Omental fat pad (tissue), 4 donors: ENCODE measurements around the gene SPATA31E1. TPM values are rescaled to one million over a fixed set of nuclear protein-coding genes. Genes with fewer than 3 reads are reported as not detected.

Experiments
- ATAC-seq: fragments of 150-250 bp; one replicate; pipeline ENCODE4 v1.9.1; 2016; ENCODE audit warnings: mild to moderate bottlenecking, moderate library complexity; ENCODE audit not compliant: low FRiP score
- DNase-seq: peaks from one replicate; pipeline ENCODE4 v3.0.0-alpha.2; 2019; ENCODE audit warnings: low spot score
- total RNA-seq, 4 donors: library from RNA; depleted of rRNA; stranded (reverse); fragments of >200 nt; gene quantifications; one replicate each; pipeline ENCODE4 v1.1.0, GENCODE V29; 2016
- TF ChIP-seq, protein P1 (sequence below), 3 donors: fragments of 450-650 bp; IDR thresholded peaks; one replicate each; pipeline ENCODE4 v1.5.1; 2016 to 2017; ENCODE audit warnings: antibody characterized with exemption in 3 of 3, mild to moderate bottlenecking in 3 of 3, moderate library complexity in 2 of 3

SPATA31E1 gene
- total RNA-seq, 4 donors from 2014 or later = not detected

DNA sequence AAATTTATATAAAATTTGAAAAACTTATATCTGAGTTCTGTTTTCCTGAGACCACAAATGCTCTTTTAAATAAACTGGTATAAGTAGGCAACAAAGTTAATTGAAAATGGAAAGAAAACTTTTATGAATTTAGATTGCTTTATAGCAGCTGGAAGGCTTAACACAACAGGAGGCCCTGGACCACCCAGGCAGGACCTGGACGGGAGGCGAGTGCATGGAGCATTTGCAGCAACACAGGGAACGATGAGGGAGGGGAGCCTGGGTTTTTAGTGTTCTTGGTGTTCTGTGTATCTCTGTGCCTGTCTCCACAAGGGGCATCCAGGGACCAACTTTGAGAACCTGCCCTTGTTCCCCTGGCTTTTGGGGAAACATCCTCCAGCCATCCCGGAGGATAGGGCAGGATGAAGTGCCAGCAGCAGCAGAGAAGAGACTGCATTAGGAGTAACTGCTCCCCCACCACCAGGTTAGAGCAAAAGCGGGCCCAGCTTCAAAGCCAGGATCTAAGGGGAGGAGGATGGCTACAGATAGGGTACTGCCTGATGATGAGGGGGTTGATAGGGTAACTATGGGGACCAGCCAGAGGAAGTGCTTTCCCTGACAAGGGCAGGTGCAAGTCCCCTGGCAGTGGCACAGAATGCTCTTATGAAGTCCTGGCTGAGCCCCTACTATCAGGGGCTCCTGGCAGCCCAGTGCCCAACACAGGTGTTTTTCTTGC is 6.7 kb upstream of the SPATA31E1 start:
- DNase-seq = no peak
- no peak for ATAC-seq
- TF ChIP-seq, protein P1, sequence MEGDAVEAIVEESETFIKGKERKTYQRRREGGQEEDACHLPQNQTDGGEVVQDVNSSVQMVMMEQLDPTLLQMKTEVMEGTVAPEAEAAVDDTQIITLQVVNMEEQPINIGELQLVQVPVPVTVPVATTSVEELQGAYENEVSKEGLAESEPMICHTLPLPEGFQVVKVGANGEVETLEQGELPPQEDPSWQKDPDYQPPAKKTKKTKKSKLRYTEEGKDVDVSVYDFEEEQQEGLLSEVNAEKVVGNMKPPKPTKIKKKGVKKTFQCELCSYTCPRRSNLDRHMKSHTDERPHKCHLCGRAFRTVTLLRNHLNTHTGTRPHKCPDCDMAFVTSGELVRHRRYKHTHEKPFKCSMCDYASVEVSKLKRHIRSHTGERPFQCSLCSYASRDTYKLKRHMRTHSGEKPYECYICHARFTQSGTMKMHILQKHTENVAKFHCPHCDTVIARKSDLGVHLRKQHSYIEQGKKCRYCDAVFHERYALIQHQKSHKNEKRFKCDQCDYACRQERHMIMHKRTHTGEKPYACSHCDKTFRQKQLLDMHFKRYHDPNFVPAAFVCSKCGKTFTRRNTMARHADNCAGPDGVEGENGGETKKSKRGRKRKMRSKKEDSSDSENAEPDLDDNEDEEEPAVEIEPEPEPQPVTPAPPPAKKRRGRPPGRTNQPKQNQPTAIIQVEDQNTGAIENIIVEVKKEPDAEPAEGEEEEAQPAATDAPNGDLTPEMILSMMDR (IDR thresholded peaks at IDR 0.05) = no peak

DNA sequence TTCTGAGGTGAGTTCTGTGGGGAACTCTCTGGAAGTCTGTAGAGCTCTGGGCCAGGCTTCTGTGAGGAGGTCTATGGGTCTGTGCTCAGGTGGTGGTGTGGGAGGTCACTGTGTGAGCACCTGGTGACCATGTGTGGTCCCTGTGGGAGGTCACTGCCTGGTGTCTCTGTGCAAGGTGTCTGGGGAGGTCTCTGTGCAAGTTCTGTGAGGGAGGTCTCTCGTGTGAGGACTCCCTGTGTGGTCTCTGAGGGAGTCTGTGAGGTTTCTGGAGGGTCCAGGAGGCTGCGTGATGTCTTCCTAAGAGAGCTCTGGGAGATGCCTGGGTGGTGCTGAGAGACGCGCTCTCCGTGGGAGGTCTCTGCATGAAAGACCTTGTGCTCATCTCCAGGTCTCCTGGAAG is 6.0 kb upstream of the SPATA31E1 start:
- DNase-seq = no peak
- ATAC-seq = no peak
- TF ChIP-seq, protein P1 (IDR thresholded peaks at IDR 0.05) = no peak

- TF ChIP-seq, protein P1 (IDR thresholded peaks at IDR 0.05) = no peak
- DNase-seq = no peak
- no peak for ATAC-seq
Observed at GRCh38 chr9:87878989-87879511, 3.6 kb upstream of the SPATA31E1 start.

GRCh38 chr9:87880116-87880515 is 2.6 kb upstream of the SPATA31E1 start:
- TF ChIP-seq, protein P1 (IDR thresholded peaks at IDR 0.05) = no peak
- ATAC-seq (no peak), DNase-seq (no peak)

GRCh38 chr9:87880683-87881082 is 2.0 kb upstream of the SPATA31E1 start:
- ATAC-seq (no peak), DNase-seq (no peak)
- TF ChIP-seq, protein P1 (IDR thresholded peaks at IDR 0.05) = no peak

GRCh38 chr9:87883274-87883673 is 597 bp downstream of the SPATA31E1 start:
- no peak for ATAC-seq
- TF ChIP-seq, protein P1 (IDR thresholded peaks at IDR 0.05) = no peak
- DNase-seq = no peak

- DNase-seq (no peak), ATAC-seq (no peak)
- TF ChIP-seq, protein P1 (IDR thresholded peaks at IDR 0.05) = no peak
Observed at GRCh38 chr9:87883990-87884389, 1.3 kb downstream of the SPATA31E1 start.
